Activated CD4-positive, alpha-beta T cell treated with anti-CD3 and anti-CD28 coated beads for 36 hours (primary cell): ENCODE data around the gene OR52E8. TPM values are rescaled to one million over a fixed set of nuclear protein-coding genes. Genes with fewer than 3 reads are reported as not detected.

Experiments used
- ATAC-seq: fragments of 200-7000 bp; cut with Tn5 transposase; one replicate; pipeline ENCODE4 v1.10.0; 2021; ENCODE audit warnings: mild to moderate bottlenecking, moderate library complexity
- CTCF ChIA-PET: fragments of 350-600 bp; sonication (Branson Sonifier 250); formaldehyde crosslinking; loops from one replicate; lab custom pipeline; 2021; ENCODE audit warnings: antibody characterized with exemption; lab: Charles Lee
- POLR2A ChIA-PET: fragments of 350-600 bp; sonication (Branson Sonifier 250); formaldehyde crosslinking; loops from one replicate; lab custom pipeline; 2021; ENCODE audit warnings: antibody characterized with exemption, inconsistent platforms; lab: Charles Lee
- DNase-seq: peaks from one replicate; pipeline ENCODE4 v3.0.0-alpha.2; 2020
- H3K27ac Mint-ChIP-seq: one replicate; pipeline ENCODE4 v1.8.0; 2021; ENCODE audit warnings: mixed read lengths
- H3K27me3 Mint-ChIP-seq: one replicate; pipeline ENCODE4 v1.8.0; 2021; ENCODE audit warnings: mixed read lengths
- H3K36me3 Mint-ChIP-seq: one replicate; pipeline ENCODE4 v1.8.0; 2021; ENCODE audit warnings: low read depth, mixed read lengths
- H3K4me1 Mint-ChIP-seq: one replicate; pipeline ENCODE4 v1.8.0; 2021; ENCODE audit warnings: mixed read lengths
- H3K4me3 Mint-ChIP-seq: one replicate; pipeline ENCODE4 v1.8.0; 2021; ENCODE audit warnings: mild to moderate bottlenecking, moderate library complexity, mixed read lengths
- H3K9me3 Mint-ChIP-seq: one replicate; pipeline ENCODE4 v1.8.0; 2021; ENCODE audit warnings: low read depth, mixed read lengths
- intact Hi-C, 2 experiments: fragments of 100-400 bp; cut with DNase I in 1 of 2; cut with micrococcal nuclease in 1 of 2; formaldehyde crosslinking; loops; one replicate each; pipeline versions ENCODE4 v1.14.2 to v1.15.1; 2022 to 2024; cut with DNase I, micrococcal nuclease
- total RNA-seq, 2 experiments: library from RNA; stranded (reverse); gene quantifications; one replicate each; pipeline ENCODE4 v1.2.3, GENCODE V29; 2021

Gene OR52E8
- not detected for total RNA-seq

DNA sequence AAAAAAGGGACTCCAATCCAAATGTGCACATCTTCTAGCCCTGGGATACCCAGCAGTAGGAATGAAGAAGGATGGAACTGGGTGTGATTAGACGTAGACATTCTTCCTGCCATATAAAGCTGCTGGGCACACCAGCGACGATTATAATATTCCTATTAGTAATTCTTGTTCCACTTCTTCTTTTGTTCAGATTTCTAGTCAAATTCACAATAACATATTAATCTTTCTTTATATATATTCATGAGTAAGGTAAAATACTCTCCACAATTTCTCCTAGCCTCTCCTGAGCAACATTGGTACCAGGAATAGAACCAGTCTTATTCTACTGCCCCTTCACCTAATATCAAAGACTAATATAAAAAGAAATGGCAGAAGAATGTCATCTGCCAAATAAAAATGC is at the start of gene OR52E8:
OR52E8 (minus strand) TSS at position 101 of the 400 bp plus-strand sequence; CDS start at position 101, 0 bp downstream.
- Mint-ChIP-seq H3K4me1 (no peaks in the 10 kb centered on the region), H3K27ac (no peak within 1 kb of the TSS), H3K36me3 (no peaks in the 10 kb centered on the region), H3K9me3 (peaks cover 2% of the 10 kb centered on the region), H3K4me3 (no peak within 1 kb of the TSS), H3K27me3 (peaks cover 8% of the 10 kb centered on the region)
- CTCF ChIA-PET: no interaction called here
- intact Hi-C loops: no loop called here
- POLR2A ChIA-PET: no interaction called here
- DNase-seq (no peak), ATAC-seq (no peak)

DNA sequence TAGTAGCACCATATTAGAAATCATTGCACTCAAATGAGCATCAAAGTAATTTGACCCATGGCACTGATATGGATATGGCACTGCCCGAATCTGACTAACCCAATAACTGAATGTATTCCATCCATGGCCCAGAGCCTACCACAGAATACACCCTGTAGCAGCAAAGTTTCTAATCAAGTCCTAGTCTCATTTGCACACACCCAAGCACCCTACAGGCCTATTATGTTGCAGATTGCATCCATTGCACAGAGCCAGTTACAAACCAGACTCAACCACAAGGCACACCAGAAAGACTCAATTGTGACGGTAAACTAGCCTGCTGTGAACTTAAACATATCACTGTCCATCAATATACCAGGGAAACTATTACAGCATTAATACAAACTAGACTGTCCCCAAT is 42.0 kb upstream of the OR52E8 start:
- no peak for ATAC-seq
- ChIA-PET CTCF (no interaction called here), POLR2A (no interaction called here)
- Mint-ChIP-seq H3K4me1 (no peaks in the 10 kb centered on the region), H3K4me3 (no peak overlapping the region), H3K36me3 (no peaks in the 10 kb centered on the region), H3K9me3 (no peaks in the 10 kb centered on the region), H3K27me3 (peaks cover 5% of the 10 kb centered on the region), H3K27ac (no peak overlapping the region)
- DNase-seq: no peak
- intact Hi-C loops: no loop called here

DNA sequence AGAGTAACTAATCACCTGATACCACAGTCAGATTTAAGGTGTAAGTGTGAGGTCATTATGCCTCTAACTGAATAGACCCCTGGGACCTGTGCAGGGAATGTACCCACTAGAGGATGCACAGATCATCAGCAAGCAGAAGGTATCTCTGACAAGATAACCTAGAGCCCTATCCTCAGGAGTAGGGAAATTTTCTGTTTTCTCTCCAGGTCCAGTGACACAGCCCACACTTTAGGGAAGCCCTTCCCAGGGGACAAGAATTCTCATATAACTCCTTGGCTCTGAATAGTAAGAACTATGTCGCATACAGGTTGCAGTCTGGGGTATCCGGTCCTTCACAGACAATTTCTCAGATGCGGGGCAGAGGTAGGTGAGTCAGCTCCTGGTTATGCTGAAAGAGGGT is 35.4 kb upstream of the OR52E8 start, which contains the start of gene OR52E5:
OR52E5 (plus strand) TSS at position 301 of the 400 bp plus-strand sequence. CDS start 7,569 bp downstream, outside the sequence.
- no peaks in the 10 kb centered on the region for H3K9me3 Mint-ChIP-seq
- peaks cover 6% of the 10 kb centered on the region for H3K27me3 Mint-ChIP-seq
- no peak within 1 kb of the TSS for H3K27ac Mint-ChIP-seq
- no peaks in the 10 kb centered on the region for H3K4me1 Mint-ChIP-seq
- H3K4me3 Mint-ChIP-seq: no peak within 1 kb of the TSS
- intact Hi-C loops: loop anchor here (5.0 kb wide), 2 partner anchors 416 to 459 kb away; no protein-coding TSS in a partner anchor
- DNase-seq: no peak
- ChIA-PET CTCF (interaction anchor here (1.1 kb wide), 1 partner anchor 18 kb away, joined by 4 read pairs; no protein-coding TSS in a partner anchor), POLR2A (no interaction called here)
- no peak for ATAC-seq
- H3K36me3 Mint-ChIP-seq: no peaks in the 10 kb centered on the region

DNA sequence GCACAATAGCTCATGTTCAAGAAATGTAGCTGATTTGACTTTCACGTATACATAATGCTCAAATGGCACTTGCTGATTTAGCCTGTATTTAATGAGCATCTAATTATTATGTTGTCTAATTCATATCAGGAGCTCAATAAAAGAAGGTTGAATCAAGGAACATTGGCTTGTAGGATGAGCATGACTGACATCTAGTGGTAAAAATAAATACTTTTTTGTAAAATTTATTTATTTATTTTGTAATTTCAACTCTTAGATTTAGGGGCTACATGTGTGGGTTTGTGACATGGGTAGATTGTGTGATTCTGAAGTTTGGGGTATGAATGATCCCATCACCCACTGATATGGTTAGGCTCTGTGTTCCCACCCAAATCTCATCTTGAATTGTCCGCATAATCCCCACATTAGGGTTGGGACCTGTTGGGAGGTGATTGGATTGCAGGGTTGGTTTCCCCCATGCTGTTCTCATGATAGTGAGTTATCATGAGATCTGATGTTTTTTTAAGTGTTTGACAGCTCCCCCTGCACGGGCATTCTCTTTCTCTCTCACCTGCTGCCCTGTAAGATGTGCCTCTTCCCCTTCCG is 33.8 kb upstream of the OR52E8 start:
- H3K4me3 Mint-ChIP-seq: no peak overlapping the region
- intact Hi-C loops: loop anchor here (1.0 to 5.0 kb wide), 5 partner anchors 291 to 767 kb away; no protein-coding TSS in a partner anchor
- no peak overlapping the region for H3K27ac Mint-ChIP-seq
- H3K4me1 Mint-ChIP-seq: no peaks in the 10 kb centered on the region
- no peak for ATAC-seq
- ChIA-PET POLR2A (no interaction called here), CTCF (interaction anchor here (0.5 to 1.2 kb wide), 11 partner anchors 11 to 1296 kb away, joined by 3 to 7 read pairs (median 3); no protein-coding TSS in a partner anchor)
- H3K36me3 Mint-ChIP-seq: no peaks in the 10 kb centered on the region
- no peaks in the 10 kb centered on the region for H3K9me3 Mint-ChIP-seq
- peaks cover 5% of the 10 kb centered on the region for H3K27me3 Mint-ChIP-seq
- DNase-seq: no peak

DNA sequence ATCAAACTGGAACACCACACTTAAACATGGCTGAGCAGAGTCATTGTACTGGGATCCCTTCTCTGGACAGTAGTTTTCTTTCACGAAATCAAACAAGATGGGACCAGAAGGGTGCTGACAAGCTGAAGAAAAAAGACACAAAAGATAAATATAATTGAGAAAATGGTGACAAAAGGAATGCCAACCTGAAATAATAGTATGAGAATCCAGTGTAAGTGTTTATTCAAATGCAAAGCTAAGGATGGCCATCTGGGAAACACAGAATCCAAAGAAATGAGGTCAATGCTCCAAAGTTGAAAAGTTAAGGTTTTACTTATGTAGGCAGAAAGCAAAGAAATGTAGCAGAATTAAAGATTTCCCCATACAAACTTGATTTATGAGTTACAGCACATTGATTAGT is 30.2 kb upstream of the OR52E8 start:
- no peaks in the 10 kb centered on the region for H3K36me3 Mint-ChIP-seq
- ChIA-PET POLR2A (no interaction called here), CTCF (interaction anchor here (0.7 kb wide), 1 partner anchor 25 kb away, joined by 3 read pairs; no protein-coding TSS in a partner anchor)
- ATAC-seq (no peak), DNase-seq (no peak)
- H3K9me3 Mint-ChIP-seq: no peaks in the 10 kb centered on the region
- H3K4me3 Mint-ChIP-seq: no peak overlapping the region
- intact Hi-C loops: no loop called here
- peaks cover 5% of the 10 kb centered on the region for H3K27me3 Mint-ChIP-seq
- H3K27ac Mint-ChIP-seq: no peak overlapping the region
- H3K4me1 Mint-ChIP-seq: no peaks in the 10 kb centered on the region

DNA sequence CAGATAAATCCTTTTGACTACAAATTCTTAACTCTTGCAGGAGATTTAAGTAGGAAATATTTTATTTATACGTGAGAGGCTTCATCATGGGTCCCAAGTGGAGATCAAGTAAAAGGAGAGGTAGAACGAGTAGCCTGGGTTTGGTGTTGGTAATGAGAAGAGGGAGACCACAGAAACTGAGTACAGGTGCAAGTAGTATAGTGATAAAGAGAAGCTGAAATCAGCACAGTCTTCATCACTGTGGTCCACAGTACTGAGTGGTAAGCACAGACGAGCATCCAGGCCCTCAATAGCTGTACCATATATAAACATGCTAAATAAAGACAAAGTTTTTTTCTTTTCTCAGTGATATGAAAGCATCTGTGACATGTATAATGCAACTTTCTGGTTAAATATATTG is 29.7 kb upstream of the OR52E8 start:
- ATAC-seq (no peak), DNase-seq (no peak)
- Mint-ChIP-seq H3K27me3 (peaks cover 8% of the 10 kb centered on the region), H3K27ac (no peak overlapping the region), H3K4me3 (no peak overlapping the region), H3K36me3 (no peaks in the 10 kb centered on the region), H3K4me1 (no peaks in the 10 kb centered on the region), H3K9me3 (no peaks in the 10 kb centered on the region)
- ChIA-PET CTCF (no interaction called here), POLR2A (no interaction called here)
- intact Hi-C loops: no loop called here

DNA sequence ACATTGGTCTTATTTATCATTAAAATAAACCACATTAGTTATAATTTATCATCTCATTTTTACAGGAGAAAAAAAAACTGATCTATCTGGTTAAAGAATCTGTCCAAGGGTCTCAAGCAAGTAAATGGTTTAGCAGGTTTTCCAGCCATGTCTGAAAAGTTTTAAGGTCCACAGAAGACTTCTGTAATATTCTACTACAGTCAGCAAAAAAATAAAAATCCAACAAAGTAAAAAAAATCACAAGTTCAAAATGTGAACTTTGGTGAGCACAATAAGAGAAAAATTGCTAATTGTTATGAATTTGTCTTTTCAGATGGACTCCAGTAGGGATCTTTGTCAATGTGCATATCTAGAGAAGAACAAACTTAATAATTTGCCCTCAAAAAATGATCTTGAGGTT is 24.3 kb upstream of the OR52E8 start:
- H3K27ac Mint-ChIP-seq: no peak overlapping the region
- ATAC-seq: no peak
- ChIA-PET POLR2A (no interaction called here), CTCF (interaction anchor here (1.4 kb wide), 1 partner anchor 9 kb away, joined by 4 read pairs; no protein-coding TSS in a partner anchor)
- H3K9me3 Mint-ChIP-seq: no peaks in the 10 kb centered on the region
- H3K4me3 Mint-ChIP-seq: no peak overlapping the region
- peaks cover 7% of the 10 kb centered on the region for H3K27me3 Mint-ChIP-seq
- no peaks in the 10 kb centered on the region for H3K36me3 Mint-ChIP-seq
- H3K4me1 Mint-ChIP-seq: no peaks in the 10 kb centered on the region
- intact Hi-C loops: no loop called here
- DNase-seq: no peak

DNA sequence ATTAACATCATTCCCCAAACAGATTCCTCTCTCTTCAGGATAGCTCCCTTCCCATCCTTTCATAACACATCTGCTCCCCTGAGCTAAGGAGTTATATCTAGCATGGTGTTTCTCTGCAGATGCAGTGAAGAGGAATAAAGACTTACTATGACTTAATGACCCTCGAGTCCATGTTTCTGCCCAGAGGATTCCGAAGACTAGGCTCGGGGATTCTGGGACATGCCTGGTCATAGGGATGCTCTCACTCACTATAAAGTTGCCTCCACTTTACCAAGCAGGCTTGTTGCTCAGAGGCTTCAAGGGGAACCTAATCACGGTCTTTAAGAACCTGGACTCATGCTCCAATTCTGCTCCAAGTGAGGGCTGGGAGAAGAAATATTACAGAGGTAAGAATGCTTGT is 22.8 kb upstream of the OR52E8 start, which contains the start of gene OR52E4:
OR52E4 (plus strand) TSS at position 301 of the 400 bp plus-strand sequence. CDS start 3,664 bp downstream, outside the sequence.
- intact Hi-C loops: no loop called here
- ATAC-seq: no peak
- ChIA-PET CTCF (no interaction called here), POLR2A (no interaction called here)
- H3K4me1 Mint-ChIP-seq: no peaks in the 10 kb centered on the region
- peaks cover 10% of the 10 kb centered on the region for H3K27me3 Mint-ChIP-seq
- H3K9me3 Mint-ChIP-seq: no peaks in the 10 kb centered on the region
- no peak for DNase-seq
- no peak within 1 kb of the TSS for H3K4me3 Mint-ChIP-seq
- H3K36me3 Mint-ChIP-seq: no peaks in the 10 kb centered on the region
- no peak within 1 kb of the TSS for H3K27ac Mint-ChIP-seq

DNA sequence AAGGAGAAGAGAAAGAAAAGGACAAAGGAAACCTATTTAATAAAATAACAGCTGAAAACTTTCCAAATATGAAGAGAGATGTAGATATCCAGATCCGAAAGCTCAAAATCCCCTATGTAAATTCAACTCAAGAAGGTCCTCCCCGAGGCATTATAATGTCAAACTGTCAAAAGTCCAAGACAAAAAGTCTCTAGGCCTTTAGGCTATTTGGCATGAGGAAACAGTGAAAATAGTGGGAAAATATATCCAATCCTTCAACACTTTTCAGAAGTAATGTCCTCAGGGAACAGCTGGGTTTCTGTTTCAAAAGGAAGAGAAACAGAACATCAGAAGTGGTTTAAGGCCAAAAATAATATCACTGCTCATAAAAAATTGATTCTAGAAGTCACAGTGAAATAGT is 21.1 kb upstream of the OR52E8 start:
- ATAC-seq (no peak), DNase-seq (no peak)
- peaks cover 8% of the 10 kb centered on the region for H3K27me3 Mint-ChIP-seq
- H3K36me3 Mint-ChIP-seq: no peaks in the 10 kb centered on the region
- H3K27ac Mint-ChIP-seq: no peak overlapping the region
- no peak overlapping the region for H3K4me3 Mint-ChIP-seq
- intact Hi-C loops: no loop called here
- no peaks in the 10 kb centered on the region for H3K9me3 Mint-ChIP-seq
- CTCF ChIA-PET: interaction anchor here (0.8 kb wide), 1 partner anchor 114 kb away, joined by 4 read pairs; no protein-coding TSS in a partner anchor
- POLR2A ChIA-PET: no interaction called here
- H3K4me1 Mint-ChIP-seq: no peaks in the 10 kb centered on the region

DNA sequence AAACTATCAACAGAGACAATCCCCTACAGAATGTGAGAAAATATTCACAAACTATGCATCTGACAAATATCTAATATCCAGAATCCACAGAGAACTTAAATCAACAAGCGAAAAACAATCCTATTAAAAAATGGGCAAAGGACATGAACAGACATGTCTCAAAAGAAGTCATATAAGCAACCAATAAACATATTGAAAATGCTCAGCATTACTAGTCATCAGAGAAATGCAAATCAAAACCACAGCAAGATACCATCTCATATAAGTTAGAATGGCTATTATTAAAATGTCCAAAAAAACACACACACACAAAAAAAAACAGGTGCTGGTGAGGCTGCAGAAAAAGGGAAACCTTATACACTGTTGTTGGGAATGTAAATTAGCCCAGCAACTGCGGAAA is 8.3 kb upstream of the OR52E8 start:
- ATAC-seq (no peak), DNase-seq (no peak)
- Mint-ChIP-seq H3K4me3 (no peak overlapping the region), H3K4me1 (no peaks in the 10 kb centered on the region), H3K27me3 (peaks cover 11% of the 10 kb centered on the region), H3K27ac (no peak overlapping the region), H3K9me3 (no peaks in the 10 kb centered on the region), H3K36me3 (no peaks in the 10 kb centered on the region)
- POLR2A ChIA-PET: no interaction called here
- intact Hi-C loops: no loop called here
- CTCF ChIA-PET: no interaction called here

DNA sequence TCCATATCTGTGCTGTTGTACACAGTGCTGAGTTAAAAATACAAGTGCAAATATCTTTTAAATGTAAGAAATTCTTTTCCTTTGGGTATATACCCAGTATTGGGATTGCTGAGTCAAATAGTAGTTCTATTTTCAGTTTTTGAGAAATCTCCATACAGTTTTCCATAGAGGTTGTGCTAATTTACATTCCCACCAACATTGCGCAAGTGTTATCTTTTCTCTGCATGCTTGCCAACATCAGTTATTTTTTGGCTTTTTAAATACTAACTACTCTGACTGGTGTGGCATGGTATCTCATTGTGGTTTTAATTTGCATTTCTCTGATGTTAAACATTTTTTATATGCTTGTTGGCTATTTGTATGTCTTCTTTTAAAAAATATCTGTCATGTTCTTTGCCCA is 6.5 kb downstream of the OR52E8 start:
- ATAC-seq (no peak), DNase-seq (no peak)
- Mint-ChIP-seq H3K4me1 (no peaks in the 10 kb centered on the region), H3K36me3 (no peaks in the 10 kb centered on the region), H3K4me3 (no peak overlapping the region), H3K27me3 (peaks cover 7% of the 10 kb centered on the region), H3K9me3 (peaks cover 2% of the 10 kb centered on the region), H3K27ac (no peak overlapping the region)
- CTCF ChIA-PET: no interaction called here
- intact Hi-C loops: no loop called here
- POLR2A ChIA-PET: no interaction called here

DNA sequence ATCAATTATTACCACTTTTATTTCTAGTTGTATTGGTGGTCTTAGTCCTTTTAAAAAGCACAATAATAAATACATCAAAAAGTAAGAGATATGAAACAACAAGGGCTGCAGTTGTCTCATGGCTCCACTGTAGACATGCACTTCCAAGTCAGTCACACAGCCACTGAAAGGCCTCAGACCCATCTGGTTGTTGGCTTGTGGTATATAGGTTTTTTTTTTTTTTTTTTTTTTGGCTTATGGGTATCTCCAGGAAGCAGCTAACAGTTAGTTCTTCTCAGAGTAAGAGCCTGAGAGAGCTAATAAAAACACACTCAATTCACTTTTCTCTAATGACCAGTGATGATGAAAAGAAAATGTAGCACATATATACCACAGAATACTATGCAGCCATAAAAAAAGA is 9.8 kb downstream of the OR52E8 start:
- intact Hi-C loops: no loop called here
- no peaks in the 10 kb centered on the region for H3K4me1 Mint-ChIP-seq
- H3K4me3 Mint-ChIP-seq: no peak overlapping the region
- ATAC-seq (no peak), DNase-seq (no peak)
- CTCF ChIA-PET: no interaction called here
- POLR2A ChIA-PET: no interaction called here
- H3K27me3 Mint-ChIP-seq: peaks cover 2% of the 10 kb centered on the region
- H3K27ac Mint-ChIP-seq: no peak overlapping the region
- no peaks in the 10 kb centered on the region for H3K9me3 Mint-ChIP-seq
- no peaks in the 10 kb centered on the region for H3K36me3 Mint-ChIP-seq
